ENCODE results near the gene NACC1.

DNA sequence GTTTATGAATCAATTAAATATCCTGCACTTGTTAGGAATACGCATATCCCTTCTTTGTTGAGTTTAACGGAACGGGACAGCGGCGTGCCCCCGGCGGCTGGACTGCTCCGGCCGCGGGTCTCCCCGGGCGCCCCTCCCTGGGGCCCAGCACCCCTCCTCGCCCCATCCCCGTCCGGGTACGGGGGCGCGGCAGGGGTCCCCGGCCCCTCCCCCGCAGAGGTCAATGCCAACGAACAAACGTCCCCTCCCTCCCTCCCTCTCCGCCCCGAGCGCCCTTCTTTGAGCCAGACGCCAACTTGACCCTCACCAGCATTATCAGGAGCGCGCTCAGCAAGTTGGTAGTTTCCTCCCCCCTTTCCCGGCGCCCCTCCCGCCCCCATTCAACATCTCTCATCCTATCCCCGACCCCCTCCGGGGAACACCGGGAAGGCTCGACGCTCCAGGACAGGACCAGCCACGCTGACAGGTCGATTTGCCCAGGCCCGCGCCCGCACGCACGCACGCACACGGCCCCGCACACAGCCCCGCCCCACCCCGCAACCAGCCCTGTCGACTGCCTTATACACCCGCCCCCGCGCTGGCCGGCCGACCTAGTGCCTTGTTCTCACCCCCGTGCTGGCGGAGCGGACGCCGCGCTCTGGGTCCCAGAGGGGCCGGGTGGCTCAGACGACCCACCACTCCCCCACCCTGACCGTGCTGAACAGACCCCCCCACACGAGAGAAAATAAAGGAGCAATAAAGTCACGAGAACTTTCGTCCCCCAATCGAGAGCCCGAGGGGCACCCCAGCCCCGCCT lies 20.4 kb upstream of the NACC1 start:
- TF ChIP-seq, protein P1, sequence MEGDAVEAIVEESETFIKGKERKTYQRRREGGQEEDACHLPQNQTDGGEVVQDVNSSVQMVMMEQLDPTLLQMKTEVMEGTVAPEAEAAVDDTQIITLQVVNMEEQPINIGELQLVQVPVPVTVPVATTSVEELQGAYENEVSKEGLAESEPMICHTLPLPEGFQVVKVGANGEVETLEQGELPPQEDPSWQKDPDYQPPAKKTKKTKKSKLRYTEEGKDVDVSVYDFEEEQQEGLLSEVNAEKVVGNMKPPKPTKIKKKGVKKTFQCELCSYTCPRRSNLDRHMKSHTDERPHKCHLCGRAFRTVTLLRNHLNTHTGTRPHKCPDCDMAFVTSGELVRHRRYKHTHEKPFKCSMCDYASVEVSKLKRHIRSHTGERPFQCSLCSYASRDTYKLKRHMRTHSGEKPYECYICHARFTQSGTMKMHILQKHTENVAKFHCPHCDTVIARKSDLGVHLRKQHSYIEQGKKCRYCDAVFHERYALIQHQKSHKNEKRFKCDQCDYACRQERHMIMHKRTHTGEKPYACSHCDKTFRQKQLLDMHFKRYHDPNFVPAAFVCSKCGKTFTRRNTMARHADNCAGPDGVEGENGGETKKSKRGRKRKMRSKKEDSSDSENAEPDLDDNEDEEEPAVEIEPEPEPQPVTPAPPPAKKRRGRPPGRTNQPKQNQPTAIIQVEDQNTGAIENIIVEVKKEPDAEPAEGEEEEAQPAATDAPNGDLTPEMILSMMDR (conservative IDR thresholded peaks at IDR 0.05): no peak
- TF ChIP-seq ZFX (IDR thresholded peaks at IDR 0.05): no peak
